ENCODE results near the gene AOAH.

Gene AOAH

GRCh38 chr7:36599645-36600313, 124.5 kb downstream of the AOAH start:
- DNase-seq: no peak

GRCh38 chr7:36598054-36598674, 126.1 kb downstream of the AOAH start:
- DNase-seq: no peak

GRCh38 chr7:36597090-36597773, 127.1 kb downstream of the AOAH start:
- DNase-seq: no peak

GRCh38 chr7:36594445-36594844, 129.8 kb downstream of the AOAH start:
- no peak for DNase-seq

- no peak for DNase-seq
Measured at GRCh38 chr7:36591636-36592035, 132.7 kb downstream of the AOAH start.

GRCh38 chr7:36589391-36589790, 134.9 kb downstream of the AOAH start:
- no peak for DNase-seq

GRCh38 chr7:36583318-36583717, 141.0 kb downstream of the AOAH start:
- DNase-seq: no peak

- DNase-seq: no peak
Measured at GRCh38 chr7:36575832-36576231, 148.5 kb downstream of the AOAH start.

GRCh38 chr7:36573066-36573465, 151.2 kb downstream of the AOAH start:
- DNase-seq: no peak

- DNase-seq: peak; percentile 58
Measured at GRCh38 chr7:36571190-36571560, 153.1 kb downstream of the AOAH start.

GRCh38 chr7:36570528-36571189, 153.6 kb downstream of the AOAH start:
- peak; percentile 96 for DNase-seq

- DNase-seq: no peak
Measured at GRCh38 chr7:36568452-36568849, 155.8 kb downstream of the AOAH start.

GRCh38 chr7:36567699-36568451, 156.4 kb downstream of the AOAH start:
- peak; percentile 22 for DNase-seq

GRCh38 chr7:36565792-36566356, 158.4 kb downstream of the AOAH start:
- DNase-seq: peak; percentile 79

- DNase-seq: peak; percentile 48
Measured at GRCh38 chr7:36564489-36564888, 159.8 kb downstream of the AOAH start.

- DNase-seq: no peak
Measured at GRCh38 chr7:36563706-36564327, 160.5 kb downstream of the AOAH start.

GRCh38 chr7:36562121-36562520, 162.2 kb downstream of the AOAH start:
- peak; percentile 85 for DNase-seq

GRCh38 chr7:36549029-36549428, 175.3 kb downstream of the AOAH start:
- DNase-seq: no peak

- DNase-seq: no peak
Measured at GRCh38 chr7:36547416-36547815, 176.9 kb downstream of the AOAH start.

GRCh38 chr7:36546331-36546730, 178.0 kb downstream of the AOAH start:
- DNase-seq: no peak

- DNase-seq: no peak
Measured at GRCh38 chr7:36545291-36545690, 179.0 kb downstream of the AOAH start.

- no peak for DNase-seq
Measured at GRCh38 chr7:36538126-36538525, 186.2 kb downstream of the AOAH start.
